HS-27A (cell line): Measurements from ENCODE around the gene CTNNA3.

Experiments used
- DNase-seq: peaks from one replicate; pipeline ENCODE4 v3.0.0-alpha.2; 2012; ENCODE audit warnings: low read depth, missing footprints

Gene CTNNA3

DNA sequence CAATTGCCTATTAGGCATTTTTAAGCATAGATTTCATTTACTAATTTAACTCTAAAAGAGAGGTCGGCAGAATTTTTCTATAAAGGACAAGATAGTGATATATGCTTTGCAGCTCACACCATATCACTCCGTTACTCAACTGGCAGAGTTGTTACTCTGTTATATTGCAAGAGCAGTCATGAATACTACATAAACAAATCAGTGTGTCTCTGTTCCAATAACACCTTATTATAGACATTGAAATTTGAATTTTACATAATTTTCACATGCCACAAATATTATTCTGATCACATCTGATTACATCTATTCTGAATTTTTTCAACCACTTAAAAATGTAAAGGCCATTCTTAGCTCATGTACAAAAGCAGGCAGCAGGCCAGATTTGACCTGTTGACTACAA is 1624.1 kb downstream of the CTNNA3 start:
- no peak for DNase-seq

GRCh38 chr10:66058594-66058993 is 1637.4 kb downstream of the CTNNA3 start:
- no peak for DNase-seq

GRCh38 chr10:66049335-66049734 is 1646.7 kb downstream of the CTNNA3 start:
- no peak for DNase-seq

GRCh38 chr10:66045859-66046258 is 1650.1 kb downstream of the CTNNA3 start:
- no peak for DNase-seq

- DNase-seq = no peak
These were observed 1654.2 kb downstream of the CTNNA3 start for GRCh38 chr10:66041771-66042170.

DNA sequence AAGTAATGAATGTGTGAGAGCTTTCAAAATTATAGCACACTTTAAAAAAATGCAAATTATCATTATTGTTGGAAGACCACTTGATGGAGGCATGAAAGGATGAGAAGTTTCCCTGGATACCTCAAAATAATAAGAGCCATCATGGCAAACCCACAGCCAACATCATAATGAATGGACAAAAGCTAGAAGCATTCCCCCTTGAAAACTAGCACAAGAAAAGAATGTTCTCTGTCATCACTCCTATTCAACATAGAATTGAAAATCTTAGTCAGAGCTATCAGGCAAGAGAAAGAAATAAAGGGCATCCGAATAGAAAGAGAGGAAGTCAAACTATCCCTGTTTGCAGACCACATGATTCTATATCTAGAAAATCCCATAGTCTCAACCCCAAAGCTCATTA is 1657.4 kb downstream of the CTNNA3 start:
- no peak for DNase-seq

DNA sequence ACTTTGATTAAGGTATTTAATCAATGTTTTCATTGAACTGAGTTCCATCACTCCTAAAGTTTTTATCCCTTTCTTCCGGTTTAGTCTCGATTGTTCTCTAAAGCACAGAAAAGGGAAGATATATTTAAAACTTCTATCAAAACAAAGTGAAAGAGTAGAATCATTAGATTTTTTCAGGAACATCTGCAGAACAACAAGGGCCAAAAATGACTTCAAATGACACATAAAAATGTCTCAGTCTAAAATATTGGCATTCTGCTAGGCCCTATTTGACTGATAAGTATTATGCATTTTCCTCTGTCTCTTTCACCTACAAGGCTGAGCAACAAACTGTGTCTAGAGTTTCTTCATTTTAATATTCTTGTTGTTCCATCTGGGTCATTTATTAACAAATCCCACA is 1669.7 kb downstream of the CTNNA3 start:
- no peak for DNase-seq

GRCh38 chr10:66025186-66025585 is 1670.8 kb downstream of the CTNNA3 start:
- DNase-seq = no peak

DNA sequence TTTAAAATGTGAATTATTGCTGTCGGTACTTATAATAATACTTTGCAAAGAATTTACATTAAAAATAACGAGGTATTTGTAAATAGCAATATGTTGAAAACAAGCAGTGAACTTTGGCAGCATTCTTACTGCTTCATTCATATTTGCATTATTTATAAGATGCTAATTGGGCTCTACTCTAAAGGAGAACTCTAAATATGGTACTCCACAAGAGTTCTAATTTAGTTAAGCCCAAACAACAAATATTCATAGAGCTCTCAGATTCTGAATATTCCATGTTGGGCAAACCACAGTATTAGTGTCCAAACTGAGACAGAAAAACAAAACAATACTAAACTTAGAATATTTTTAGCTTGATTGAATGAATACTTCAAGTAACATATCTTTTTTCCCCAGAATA is 1674.6 kb downstream of the CTNNA3 start:
- no peak for DNase-seq

- no peak for DNase-seq
These were observed 1687.8 kb downstream of the CTNNA3 start for GRCh38 chr10:66008221-66008620.

- no peak for DNase-seq
These were observed 1689.6 kb downstream of the CTNNA3 start for GRCh38 chr10:66006411-66006810.

DNA sequence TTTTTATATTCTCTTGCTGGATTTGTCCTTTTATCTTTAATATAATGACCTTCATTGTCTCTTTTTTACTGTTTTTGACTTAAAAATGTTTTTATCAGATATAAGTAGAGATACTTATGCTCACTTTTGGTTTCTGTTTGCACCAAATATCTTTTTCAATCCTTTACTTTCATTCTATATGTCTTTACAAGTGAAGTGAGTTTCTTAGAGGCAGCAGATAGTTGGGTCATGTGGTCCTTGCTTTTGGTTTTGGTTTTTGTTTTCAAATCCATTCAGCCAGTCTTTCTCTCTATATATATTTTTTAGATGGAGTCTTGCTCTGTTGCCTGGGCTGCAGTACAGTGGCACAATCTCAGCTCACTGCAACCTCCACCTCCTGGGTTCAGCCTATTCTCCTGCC is 1702.5 kb downstream of the CTNNA3 start:
- no peak for DNase-seq

DNA sequence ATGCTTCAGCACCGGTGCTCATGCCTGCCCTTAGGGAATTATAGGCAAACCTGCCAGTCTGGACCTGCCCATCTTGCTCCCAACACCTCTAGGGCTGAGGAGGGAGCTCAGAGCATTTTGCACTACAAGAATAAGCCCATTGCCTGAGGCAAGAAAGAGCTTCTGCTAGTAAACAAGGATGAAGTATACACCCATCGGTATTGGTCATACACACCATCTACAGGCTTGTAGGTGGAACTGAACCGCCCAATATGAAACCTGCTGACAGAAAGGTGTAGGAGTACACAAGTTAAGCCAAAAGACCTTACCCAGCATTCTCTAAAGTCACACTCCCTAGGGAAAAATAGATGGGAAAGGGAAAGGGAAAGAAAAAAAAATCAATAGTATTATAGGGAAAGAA is 1727.1 kb downstream of the CTNNA3 start:
- no peak for DNase-seq

DNA sequence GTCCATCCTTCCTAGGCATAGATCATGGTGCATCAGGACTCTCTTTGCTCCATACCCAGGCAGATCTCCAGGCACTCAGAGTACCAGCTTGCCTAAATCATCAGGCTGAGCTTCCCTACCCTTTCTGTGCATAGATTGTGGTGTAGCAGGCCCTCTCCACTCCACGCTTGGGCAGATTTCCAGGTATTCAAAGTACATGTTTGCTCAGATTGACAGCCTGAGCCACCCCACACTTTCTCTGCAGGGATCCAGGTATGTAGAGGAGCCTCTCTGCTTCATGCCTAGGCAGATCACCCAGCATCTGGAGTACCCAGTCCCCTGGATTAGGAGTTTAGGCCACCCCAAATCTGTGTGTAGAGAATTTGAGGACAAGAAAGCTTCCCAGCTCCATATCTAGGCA is 1727.6 kb downstream of the CTNNA3 start:
- no peak for DNase-seq

GRCh38 chr10:65964205-65964604 is 1731.8 kb downstream of the CTNNA3 start:
- no peak for DNase-seq

- DNase-seq = no peak
These were observed 1743.9 kb downstream of the CTNNA3 start for GRCh38 chr10:65952086-65952485.

- DNase-seq = no peak
These were observed 1745.9 kb downstream of the CTNNA3 start for GRCh38 chr10:65950075-65950474.

DNA sequence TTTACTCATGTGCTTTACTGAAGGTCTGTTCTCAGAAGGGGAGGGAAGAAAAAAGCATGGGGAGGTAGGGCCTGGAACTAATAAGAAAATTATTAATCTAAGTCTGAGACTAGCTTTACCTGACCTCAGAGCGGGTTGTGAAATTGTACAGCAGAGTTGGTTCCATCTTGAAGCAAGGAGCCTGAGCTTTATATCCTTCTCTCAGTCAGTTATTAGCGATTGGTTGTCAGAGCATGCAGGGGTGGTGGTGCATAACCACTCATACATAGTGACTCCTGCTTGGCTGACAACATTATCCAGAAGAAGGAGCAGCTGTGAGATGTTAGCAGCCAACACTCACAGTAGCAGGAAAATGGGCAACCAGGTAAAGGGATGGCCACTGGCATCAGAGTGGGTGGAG is 1746.5 kb downstream of the CTNNA3 start:
- DNase-seq = no peak

GRCh38 chr10:65945061-65945460 is 1750.9 kb downstream of the CTNNA3 start:
- DNase-seq = no peak

- no peak for DNase-seq
These were observed 1752.5 kb downstream of the CTNNA3 start for GRCh38 chr10:65943451-65943850.

GRCh38 chr10:65940816-65941662 is 1755.0 kb downstream of the CTNNA3 start:
- no peak for DNase-seq

DNA sequence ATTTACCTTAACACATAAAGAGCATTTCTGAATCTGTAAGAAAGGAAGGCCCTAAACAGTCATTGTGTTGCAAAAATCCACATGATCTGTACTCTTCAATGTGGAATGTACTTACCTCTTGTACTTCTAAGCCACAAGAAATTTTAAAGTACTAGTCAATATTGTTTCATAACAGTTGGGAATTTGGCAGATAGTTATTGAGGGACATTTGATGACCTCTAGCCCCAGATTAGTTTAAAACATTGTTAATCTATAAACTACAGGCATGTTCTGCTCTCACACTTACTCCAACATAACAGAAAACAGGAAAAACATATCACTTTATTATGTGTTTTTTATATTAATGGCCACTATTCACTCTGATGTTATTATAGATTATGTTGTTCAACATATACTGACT is 1755.9 kb downstream of the CTNNA3 start:
- no peak for DNase-seq

DNA sequence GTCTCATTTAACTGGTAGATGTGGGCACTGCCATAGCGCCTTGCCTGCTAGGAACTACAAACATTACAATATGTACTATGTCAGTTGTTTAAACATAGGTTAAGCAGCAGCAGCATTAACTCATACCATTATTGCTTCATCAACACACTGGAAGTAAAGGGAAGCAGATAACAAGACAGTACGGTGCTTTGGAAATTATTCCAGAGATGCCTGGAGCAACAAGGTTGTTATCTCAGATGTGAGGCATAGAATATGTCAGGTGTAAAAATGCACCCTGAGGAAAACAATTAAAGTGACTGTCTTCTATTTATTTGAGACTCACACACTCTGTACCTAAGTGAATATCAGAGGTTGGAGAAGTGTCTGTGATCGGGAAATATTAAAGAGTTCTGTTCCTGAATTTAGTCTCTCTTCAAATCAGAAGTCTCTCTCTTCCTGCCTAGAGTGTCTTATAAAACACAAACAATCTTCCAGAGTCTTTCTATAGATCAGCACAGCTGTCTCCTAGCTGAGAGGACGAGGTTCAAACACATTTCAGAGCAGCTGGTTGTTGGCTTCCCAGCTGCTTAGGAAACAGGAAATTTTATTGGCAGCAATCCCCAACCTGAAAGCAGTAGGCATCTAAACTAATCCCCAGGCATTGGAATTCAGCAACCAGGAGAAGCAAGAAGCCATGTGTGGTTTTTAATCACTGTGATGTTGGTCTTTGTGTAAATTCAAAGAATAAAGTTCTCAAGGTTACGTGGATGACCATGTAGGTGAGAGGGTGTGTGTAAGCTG is 1764.5 kb downstream of the CTNNA3 start:
- DNase-seq = no peak
